GM21515 (cell line): Measurements from ENCODE around the gene ASAP2.
"Not testable (repeated sequence)": the region's sequence is repeated elsewhere in the genome, so short reads cannot be mapped to it uniquely, and the experiment has no call there.

Source experiments
- ATAC-seq: cut with Tn5 transposase; IDR thresholded peaks from one replicate; pipeline ENCODE4 v1.9.1; 2021; ENCODE audit not compliant: unreplicated experiment

The ASAP2 gene

DNA sequence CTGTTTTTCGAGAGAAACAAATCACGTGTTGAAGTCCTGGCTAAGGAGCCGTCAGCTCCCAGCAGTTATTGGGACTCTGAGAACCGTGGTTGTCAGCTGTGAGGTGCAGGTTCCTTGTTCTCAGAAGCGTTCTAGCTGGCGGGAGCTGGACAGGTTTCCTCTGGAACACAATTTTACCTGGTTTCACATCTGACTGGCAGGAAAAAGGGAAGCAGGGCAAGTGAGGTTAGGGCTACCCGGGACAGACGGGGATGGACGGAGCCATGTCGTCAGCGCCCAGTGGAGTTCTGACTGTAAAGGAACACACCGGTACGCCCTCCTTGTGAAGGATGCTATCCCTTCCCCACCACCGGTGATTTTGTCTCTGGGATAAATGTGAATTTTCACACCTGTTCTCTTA, 190.6 kb downstream of the ASAP2 start:
- no peak for ATAC-seq

DNA sequence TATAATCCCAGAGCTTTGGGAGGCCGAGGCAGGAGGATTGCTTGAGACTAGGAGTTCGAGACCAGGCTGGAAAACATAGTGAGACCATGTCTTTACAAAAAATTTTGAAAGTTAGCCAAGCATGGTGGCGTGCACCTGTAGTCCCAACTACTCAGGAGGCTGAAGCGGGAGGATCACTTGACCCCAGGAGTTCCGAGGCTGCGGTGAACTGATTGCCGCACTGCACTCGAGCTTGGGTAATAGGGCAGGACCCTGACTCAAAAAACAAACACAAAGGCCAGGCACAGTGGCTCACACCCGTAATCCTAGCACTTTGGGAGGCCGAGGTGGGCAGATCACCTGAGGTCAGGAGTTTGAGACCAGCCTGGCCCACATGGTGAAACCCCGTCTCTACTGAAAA, 191.6 kb downstream of the ASAP2 start:
- ATAC-seq = not testable (repeated sequence)

DNA sequence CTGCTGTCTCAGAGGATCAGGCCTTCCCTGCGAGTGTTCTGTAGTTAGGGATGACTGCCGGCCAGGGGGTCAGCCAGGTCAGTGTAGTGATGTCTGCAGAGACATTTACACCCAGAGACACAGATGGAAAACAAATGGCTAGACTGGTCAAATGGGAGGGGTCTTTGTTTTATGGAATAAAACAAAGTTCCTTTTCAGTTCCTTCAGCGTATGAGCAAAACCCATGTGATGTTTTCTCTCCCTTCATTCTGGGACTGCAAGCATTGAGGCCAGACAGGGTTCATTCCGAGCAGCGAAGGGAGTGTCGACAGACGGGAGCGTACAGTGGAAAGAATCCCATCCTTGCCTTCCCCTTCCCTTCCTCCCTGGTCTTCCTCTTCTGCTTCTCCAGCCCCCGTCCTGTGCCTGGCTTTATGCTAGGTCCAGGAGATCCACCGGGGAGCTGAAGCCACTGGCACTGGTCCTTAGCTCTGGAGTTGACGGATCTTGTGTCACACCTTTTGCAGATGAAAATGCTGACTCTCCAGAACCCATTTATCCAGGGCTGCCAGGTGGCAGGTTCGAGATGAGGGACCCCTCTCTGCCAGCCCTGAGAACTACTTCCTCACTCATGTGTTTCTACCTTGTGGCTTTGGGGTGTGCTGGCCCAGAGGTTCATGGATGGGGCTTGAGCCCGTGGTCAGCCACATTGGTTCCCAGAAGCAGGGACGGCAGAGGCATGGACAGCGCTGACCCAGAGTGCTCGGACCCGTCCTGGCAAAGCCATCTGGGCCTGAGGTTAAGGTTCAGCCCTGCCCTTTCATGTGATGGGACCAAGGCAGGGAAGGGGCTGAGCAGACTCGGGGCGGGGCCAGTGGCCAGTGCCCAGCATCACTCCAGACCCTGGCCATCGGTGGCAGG, 192.5 kb downstream of the ASAP2 start:
- no peak for ATAC-seq

DNA sequence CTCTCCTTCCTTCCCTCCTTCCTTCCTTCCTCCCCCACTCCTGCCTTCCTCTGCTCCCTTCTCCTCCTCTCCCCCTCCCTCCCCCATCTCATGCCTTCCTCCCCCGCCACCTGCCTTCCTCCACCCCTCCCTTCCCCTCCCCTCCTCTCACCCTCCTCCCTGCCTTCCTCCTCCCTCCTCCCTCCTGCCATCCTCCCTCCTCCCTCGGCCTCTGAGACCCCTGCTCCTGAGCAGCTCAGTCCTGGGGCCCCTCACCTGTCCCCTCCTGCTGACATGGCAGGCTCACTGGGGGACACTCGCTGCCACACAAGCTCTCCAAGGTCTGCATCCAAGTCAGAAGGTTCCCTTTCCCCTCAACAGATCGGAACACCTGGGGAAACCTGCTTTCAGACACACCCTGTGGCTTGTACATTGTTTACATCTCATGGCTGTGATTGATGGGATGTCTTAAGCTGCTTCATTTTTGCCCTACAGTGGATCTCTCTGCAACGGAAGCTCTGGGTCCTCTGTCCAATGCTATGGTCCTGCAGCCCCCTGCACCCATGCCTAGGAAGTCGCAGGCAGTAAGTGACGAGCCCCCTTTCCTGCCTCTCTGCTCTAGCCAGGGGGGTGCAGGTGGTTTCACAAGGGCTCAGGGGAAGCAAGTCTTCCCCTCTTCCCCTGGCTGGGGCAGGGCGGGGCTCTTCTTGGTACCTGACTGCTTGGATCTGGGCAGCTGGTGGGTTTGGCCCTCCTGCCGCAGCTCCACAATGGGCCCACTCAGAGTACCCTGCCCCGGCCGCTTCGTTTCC, 193.9 kb downstream of the ASAP2 start:
- ATAC-seq = no peak

DNA sequence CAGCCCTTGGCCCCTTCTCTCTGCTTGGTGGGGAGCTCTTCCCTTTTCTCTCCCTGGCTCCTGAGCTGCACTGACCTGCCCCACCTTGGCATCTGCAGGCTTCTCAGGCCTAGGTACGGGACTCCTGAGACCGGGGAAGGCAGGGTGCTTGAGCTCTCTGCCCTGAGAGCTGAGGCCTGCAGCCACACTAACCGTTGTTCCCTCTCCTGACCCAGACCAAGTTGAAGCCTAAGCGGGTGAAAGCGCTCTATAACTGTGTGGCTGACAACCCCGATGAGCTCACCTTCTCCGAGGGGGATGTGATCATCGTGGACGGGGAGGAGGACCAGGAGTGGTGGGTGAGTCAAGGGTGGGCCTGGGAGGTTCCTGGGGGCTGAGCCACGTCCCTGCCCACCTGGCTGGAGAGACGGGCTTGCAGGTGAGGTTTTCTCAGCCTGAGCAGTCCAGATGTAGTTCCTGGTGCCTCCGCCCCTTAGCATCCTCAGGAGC, 194.5 kb downstream of the ASAP2 start:
- no peak for ATAC-seq

DNA sequence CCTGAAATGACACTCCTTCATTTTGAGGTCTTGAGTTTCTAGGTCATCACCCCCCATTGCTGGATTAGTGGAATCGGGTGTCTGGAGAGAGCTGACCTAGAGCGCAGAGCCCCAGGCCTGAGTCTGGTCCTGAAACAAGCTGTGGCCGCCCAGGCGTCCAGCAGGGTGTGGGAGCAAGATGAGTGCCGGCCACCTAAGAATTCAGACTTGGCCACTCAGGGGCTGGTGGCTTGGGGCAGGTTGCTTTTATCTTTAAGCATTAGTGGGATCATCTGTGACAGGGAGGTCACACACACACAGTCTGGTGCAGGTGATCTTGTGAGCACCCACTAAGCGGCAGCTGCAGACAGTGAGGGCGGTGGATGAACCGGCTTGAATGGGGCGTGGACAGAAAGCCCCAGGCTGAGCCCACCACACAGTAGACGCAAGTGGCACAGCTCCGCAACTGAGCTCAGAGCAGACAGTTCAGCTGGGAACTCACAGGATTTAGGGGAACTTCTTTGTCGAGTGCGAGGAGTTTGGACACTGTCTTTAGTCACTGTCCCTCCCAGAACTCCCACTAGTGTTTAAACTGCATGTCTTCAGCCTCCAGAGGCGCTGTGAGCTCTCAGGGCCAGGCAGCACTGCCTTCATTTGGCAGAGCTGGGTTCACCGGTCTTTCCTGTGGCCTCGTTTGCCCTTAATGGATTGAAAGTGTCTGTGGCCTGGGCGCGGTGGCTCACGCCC, 195.2 kb downstream of the ASAP2 start:
- ATAC-seq = no peak

DNA sequence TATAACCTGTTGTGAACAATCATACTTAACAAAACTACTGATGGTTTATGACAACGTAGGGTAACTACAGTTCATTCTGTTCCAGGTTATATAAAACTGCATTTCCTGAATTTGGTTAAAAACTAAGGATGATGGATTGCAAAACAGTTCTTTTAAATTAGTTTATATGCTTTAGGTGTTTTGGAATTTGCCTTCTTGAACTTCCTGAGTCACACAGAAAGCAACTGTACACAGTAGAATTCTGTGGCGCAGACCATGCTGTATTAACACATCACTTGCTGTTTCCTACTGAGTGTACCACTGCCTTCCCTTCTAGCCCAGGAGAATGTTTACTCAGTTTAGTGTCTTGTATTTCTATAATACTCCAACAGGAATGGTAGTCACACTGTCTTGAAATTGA, 197.3 kb downstream of the ASAP2 start:
- ATAC-seq = no peak

DNA sequence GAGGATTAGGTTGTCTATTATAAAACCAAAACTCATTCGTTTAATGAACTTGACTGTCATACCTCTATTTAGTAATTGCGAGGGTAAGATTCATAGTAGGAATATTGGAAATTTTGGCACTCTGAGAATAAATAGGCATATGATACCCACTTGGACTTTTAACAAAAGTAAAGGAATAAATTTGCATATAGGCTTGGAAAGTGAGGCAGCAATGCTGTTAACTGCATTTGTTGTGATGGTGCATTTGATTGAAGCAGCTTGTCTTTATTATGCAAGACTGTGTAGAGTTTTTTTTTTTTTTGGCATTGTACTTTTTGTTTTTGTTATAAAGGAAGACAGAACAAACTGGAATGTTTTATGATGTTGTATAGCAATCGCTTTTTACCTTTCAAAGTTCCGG, 197.8 kb downstream of the ASAP2 start:
- no peak for ATAC-seq

DNA sequence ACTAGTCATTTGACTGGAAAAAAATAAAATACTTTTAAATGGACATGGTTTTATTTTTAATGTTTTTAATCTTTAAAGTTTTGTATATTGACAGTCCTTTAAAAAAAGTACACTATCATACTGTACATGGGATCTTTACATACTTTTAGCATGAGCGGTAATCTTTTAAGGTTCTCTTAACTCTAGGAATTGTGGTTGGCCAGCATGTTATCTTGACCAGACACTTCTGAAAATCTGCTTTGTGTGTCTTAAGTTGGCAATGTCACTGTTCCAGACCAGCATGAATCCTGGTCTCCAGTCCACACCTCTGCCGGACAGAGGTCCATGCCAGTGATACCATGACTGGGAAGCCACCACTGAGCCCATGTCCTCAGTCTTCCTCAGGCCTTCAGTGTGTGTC, 199.0 kb downstream of the ASAP2 start:
- ATAC-seq = no peak

DNA sequence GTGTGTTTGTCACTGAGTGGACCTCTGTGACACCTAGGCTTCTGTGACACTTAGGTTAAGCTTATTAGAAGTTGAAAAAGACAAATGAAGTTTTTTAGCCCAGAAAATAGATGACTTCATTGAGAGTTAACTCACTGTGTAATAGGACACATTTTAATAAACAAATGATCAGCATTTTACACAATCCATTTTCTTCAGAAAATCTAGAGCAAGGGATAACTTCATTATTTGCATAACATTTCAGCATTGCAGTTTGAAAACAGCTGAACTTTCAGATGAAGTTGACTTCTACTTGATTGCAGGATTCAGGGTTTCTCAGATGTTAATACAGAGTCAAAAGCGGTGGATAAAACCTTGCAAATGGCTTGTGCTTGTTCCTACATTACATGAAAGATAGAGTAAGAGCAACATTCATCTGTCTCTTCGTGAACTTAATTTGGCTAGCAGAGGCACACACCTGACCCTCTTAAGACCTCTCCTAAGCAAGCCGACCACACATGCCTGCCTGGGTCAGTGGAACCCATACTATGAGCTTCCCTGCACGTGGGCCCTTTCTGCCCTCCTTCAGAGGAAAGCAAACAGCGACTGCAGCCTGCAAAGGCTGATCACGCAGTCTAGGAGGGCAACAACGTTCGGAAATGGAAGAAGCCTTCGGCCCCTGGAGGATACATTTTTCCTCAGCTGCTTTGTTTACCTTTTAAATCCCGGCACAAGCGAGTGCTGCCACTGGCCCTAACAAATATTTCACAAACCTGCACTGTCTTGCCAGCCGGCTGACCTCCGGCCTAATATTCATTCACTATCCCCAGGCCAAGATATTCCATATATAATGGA, 200.1 kb downstream of the ASAP2 start:
- no peak for ATAC-seq

DNA sequence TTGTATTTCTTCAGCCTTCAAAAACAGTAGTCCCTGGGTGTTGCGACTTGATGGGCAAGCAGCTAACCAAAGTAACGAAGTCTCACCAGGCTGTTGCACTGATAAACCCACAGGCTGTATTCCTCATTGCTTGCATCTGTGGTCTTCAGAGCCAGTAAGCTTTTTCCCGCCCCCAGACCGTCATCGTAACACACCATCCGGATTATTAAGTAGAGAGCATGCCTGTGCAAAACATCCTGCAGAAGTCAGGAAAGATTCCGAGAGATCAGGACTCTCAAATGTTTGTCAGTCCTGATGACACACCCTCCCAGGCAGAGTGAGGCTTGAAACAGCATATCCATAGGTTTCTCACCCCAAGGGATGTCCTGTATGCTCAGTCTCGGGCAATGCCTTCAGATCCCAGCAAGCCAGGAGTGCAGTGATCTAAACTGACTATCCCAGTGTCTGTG, 200.8 kb downstream of the ASAP2 start:
- ATAC-seq = no peak

DNA sequence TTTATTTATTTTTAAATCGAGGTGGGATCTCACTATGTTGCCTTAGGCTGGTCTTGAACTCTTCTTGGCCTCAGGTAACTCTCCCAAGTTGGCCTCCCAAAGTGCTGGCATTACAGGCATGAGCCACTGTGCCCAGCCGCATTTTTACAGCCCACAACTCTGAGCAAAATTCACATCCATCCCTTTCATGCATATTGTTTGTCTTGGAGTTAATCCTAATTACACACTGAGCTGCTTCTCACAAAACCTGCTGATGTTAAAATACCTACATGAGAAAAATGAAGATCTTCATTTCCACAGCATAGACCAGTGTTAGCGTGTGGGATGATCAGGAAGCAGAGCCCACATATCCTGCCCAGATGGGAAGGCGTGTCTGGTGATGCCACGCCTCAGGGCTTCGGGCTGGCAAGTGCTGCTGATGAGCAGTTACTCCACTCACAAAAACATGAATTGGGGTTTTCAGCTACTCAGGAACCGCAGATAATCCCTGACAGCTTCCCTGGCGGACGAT, 202.1 kb downstream of the ASAP2 start:
- ATAC-seq = no peak

DNA sequence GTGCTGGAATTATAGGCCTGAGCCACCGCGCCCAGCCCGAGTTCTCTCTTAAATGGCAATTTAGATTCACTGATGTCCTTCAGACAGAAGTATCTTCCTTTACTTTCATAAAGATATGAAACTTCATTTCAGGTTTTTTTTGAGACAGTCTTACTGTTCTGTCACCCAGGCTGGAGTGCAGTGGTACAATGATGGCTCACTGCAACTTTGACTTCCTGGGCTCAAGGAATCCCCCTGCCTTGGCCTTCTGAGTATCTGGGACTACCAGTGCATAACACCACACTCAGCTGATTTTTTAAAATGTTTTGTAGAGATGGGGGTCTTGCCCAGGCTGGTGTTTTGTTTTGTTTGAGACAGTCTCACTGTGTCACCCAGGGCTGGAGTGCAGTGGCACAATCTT, 203.5 kb downstream of the ASAP2 start:
- ATAC-seq = peak; percentile 69

DNA sequence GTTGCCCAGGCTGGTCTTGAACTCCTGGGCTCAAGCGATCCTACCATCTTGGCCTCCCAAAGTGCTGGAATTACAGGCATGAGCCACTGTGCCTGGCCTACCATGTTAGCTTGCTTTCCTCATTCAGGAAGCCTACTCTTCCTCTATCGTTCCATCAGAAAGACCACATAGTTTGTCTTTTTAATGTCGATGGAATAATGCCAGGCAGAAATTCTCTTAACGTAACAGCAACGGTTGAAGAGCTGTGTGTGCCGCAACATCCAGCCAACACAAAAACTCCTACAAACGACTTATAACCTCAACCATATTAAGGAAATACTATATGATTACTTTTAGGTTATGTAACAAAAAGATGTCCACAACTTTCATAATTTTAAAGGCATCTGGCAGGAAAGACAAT, 206.2 kb downstream of the ASAP2 start:
- ATAC-seq = no peak

DNA sequence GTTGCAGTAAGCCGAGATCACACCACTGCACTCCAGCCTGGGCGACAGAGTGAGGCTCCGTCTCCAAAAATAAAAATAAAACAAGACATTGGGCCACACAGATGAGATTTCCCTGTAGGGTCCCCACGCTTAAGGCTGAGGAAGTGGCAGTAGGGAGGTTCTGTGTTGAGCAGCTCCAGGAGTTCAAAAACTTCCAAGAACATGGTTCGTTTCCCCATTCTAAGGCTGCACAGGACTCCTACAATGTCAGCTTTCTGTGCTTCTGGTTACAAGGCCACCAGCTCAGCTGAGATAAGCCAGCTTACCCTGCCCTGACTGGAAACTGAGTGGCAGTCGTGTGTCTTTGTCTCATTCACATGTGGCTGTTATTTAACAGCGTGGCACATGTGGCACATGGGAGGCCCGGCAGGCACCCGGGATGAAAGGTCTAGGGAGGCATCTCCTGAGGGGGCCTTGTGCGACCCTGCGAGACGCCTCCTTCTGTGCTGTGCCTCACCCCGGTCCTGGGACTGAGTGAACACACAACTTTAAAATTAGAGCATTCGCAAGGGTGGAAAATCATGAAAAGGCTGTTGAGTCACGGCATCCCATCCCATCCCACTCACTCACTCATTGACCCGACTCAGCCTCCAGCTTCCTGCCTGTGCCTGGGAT, 209.0 kb downstream of the ASAP2 start:
- ATAC-seq = no peak

DNA sequence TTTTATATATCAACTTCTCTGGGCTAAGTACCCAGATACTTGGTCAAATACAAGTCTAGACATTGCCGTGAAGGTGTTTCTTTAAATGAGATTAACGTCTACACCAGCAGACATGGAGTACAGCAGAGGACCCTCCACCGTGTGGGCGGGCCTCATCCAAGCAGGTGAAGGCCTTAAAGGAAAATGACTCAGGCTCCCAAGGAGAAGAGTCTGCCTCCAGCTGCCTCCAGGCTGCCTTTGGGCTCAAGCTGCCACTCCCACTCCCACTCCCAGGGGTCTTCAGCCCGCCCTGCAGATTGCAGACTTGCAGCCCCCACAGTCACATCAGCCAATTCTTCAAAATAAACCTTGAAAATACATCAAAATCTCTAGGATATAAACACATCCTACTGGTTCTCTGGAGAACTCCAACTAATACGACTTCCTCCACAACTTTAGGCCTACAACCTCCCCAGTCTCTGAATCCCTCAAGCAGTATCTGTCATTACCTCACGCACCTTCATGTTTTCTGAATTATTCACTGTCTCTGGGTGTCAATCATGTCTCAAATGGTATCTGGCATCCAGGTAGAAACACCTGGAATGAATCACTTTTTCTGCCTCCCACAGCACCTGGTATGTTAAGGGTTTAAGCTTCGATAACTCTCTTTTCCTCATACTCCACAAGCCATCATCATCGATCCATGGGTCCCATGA, 209.8 kb downstream of the ASAP2 start:
- no peak for ATAC-seq

DNA sequence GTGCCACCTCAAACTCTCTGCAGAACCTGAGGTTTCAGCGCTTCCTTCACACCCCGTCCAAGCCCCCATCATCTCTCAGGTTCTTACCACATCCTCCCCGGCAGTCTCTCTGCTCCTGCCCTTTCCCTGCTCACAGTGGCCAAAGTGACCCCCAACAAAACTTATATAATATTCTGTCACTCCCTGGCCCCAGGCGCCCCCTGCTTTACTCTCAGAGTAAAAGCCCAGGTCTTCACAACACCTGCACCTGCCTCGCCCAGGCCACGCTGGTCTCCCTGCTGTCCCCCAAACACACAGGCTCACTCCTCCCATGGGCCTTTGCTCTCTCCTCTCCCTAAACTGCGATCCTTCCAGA, 210.3 kb downstream of the ASAP2 start:
- ATAC-seq = no peak

DNA sequence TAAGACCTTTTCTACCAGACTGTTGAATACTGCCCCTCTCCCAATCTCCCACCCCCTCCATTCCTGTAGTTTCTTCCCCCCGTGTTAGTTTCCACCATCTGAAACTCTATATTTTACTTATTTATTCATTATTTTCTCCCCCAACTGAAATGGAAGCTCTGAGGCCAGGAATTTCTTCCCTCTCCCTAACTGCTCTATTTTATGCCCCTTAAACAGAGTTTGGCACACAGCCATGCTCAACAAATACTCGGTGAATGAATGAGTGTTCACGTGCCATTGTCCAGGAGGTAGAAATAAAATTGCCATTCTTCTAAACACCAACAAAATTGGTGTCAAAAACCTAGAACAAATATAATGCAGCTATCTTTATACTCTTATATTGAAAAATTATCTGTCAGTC, 211.1 kb downstream of the ASAP2 start:
- ATAC-seq = no peak

DNA sequence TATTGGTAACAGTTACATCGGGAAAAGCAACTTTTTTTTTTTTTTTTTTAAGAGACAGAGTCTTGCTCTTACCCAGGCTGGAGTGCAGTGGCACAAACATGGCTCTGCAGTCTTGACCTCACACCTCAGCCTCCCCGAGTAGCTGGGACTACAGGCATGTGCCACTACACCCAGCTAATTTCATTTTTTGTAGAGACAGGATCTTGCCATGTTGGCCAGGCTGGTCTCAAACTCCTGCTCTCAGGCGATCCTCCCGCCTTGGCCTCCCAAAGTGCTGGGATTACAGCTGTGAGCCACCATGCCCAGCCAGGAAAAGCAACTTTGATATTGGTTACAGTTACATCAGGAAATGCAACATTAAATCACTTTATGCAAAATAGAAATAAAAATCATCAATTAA, 212.1 kb downstream of the ASAP2 start:
- ATAC-seq = no peak
